GM23338 (cell line): ENCODE measurements around the gene VSTM2B.

Experiments used
- CREB1 ChIP-seq: fragments of 250-450 bp; sonication (Bioruptor Pico); IDR thresholded peaks from 2 replicates; pipeline ENCODE4 v1.5.0; 2020; ENCODE audit warnings: low read depth, mild to moderate bottlenecking, moderate library complexity
- EZH2 ChIP-seq: fragments of 200-600 bp; sonication (generic); IDR thresholded peaks from one replicate; pipeline ENCODE4 v1.8.0; 2017; ENCODE audit warnings: antibody characterized with exemption, mild to moderate bottlenecking, low read depth; ENCODE audit not compliant: unreplicated experiment
- EZH2phosphoT487 ChIP-seq: fragments of 200-600 bp; sonication (generic); IDR thresholded peaks from one replicate; pipeline ENCODE4 v1.8.1; 2018; ENCODE audit warnings: antibody characterized with exemption; ENCODE audit not compliant: unreplicated experiment
- JUNB ChIP-seq: IDR thresholded peaks from one replicate; pipeline ENCODE4 v1.6.1; 2016; ENCODE audit warnings: antibody characterized with exemption; ENCODE audit not compliant: unreplicated experiment
- NANOG ChIP-seq: IDR thresholded peaks from 2 replicates; pipeline ENCODE4 v1.6.1; 2016; ENCODE audit warnings: antibody characterized with exemption, borderline replicate concordance
- POLR2AphosphoS5 ChIP-seq: IDR thresholded peaks from 2 replicates; pipeline ENCODE4 v1.6.1; 2016; ENCODE audit warnings: antibody characterized with exemption, low read depth
- STAT1 ChIP-seq: IDR thresholded peaks from one replicate; pipeline ENCODE4 v1.6.1; 2016; ENCODE audit warnings: antibody characterized with exemption; ENCODE audit not compliant: unreplicated experiment
- ZNF114 ChIP-seq: fragments of 250-450 bp; sonication (Bioruptor Pico); IDR thresholded peaks from 2 replicates; pipeline ENCODE4 v1.5.0; 2020; ENCODE audit warnings: mild to moderate bottlenecking, moderate library complexity
- ZNF331 ChIP-seq: fragments of 250-450 bp; sonication (Bioruptor Pico); IDR thresholded peaks from 2 replicates; pipeline ENCODE4 v1.5.0; 2020; ENCODE audit warnings: low read depth, mild to moderate bottlenecking, moderate library complexity
- TF ChIP-seq, protein P1 (sequence below), 2 experiments: fragments of 200-600 bp in 1 of 2; sonication (generic) in 1 of 2; conservative IDR thresholded peaks; 2 replicates each; pipeline versions ENCODE4 v1.5.1 to v1.6.1; 2016 to 2017; ENCODE audit warnings: antibody characterized with exemption in 2 of 2, low read depth in 2 of 2, mild to moderate bottlenecking in 2 of 2, moderate library complexity in 1 of 2
- TF ChIP-seq, protein P2 (sequence below): IDR thresholded peaks from one replicate; pipeline ENCODE4 v1.6.1; 2018; ENCODE audit warnings: antibody characterized with exemption; ENCODE audit not compliant: unreplicated experiment
- TF ChIP-seq, protein P3 (sequence below): fragments of 250-450 bp; sonication (Bioruptor Pico); IDR thresholded peaks from 2 replicates; pipeline ENCODE4 v1.5.0; 2020; ENCODE audit warnings: mild to moderate bottlenecking, moderate library complexity
- TF ChIP-seq, protein P4 (sequence below): IDR thresholded peaks from 2 replicates; pipeline ENCODE4 v1.6.1; 2016; ENCODE audit warnings: antibody characterized with exemption

DNA sequence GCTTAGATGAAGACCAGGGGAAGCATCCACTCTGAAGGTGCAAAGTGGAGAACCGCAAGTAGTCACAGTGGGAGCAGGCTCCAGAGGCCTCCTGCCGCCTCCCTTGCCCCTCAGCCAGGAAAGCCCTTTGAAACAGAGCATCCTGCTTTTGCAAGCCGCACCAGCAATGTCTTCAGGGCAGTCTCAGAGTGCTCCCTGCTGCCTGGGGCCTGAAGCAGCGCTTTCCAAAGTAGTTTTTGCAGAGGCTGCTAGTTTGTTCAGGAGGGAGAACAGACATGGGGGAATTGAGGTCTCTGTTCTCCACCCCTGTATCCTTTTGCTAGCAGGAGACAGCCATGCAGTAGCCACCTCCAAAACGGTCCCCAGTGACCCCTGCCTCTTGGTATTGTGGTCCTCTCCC, 64.5 kb downstream of the VSTM2B start:
- TF ChIP-seq, protein P1, sequence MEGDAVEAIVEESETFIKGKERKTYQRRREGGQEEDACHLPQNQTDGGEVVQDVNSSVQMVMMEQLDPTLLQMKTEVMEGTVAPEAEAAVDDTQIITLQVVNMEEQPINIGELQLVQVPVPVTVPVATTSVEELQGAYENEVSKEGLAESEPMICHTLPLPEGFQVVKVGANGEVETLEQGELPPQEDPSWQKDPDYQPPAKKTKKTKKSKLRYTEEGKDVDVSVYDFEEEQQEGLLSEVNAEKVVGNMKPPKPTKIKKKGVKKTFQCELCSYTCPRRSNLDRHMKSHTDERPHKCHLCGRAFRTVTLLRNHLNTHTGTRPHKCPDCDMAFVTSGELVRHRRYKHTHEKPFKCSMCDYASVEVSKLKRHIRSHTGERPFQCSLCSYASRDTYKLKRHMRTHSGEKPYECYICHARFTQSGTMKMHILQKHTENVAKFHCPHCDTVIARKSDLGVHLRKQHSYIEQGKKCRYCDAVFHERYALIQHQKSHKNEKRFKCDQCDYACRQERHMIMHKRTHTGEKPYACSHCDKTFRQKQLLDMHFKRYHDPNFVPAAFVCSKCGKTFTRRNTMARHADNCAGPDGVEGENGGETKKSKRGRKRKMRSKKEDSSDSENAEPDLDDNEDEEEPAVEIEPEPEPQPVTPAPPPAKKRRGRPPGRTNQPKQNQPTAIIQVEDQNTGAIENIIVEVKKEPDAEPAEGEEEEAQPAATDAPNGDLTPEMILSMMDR (conservative IDR thresholded peaks at IDR 0.05; ENCODE audit: low read depth in 2 of 2): peak; percentile 32 to 61
- TF ChIP-seq, protein P2, sequence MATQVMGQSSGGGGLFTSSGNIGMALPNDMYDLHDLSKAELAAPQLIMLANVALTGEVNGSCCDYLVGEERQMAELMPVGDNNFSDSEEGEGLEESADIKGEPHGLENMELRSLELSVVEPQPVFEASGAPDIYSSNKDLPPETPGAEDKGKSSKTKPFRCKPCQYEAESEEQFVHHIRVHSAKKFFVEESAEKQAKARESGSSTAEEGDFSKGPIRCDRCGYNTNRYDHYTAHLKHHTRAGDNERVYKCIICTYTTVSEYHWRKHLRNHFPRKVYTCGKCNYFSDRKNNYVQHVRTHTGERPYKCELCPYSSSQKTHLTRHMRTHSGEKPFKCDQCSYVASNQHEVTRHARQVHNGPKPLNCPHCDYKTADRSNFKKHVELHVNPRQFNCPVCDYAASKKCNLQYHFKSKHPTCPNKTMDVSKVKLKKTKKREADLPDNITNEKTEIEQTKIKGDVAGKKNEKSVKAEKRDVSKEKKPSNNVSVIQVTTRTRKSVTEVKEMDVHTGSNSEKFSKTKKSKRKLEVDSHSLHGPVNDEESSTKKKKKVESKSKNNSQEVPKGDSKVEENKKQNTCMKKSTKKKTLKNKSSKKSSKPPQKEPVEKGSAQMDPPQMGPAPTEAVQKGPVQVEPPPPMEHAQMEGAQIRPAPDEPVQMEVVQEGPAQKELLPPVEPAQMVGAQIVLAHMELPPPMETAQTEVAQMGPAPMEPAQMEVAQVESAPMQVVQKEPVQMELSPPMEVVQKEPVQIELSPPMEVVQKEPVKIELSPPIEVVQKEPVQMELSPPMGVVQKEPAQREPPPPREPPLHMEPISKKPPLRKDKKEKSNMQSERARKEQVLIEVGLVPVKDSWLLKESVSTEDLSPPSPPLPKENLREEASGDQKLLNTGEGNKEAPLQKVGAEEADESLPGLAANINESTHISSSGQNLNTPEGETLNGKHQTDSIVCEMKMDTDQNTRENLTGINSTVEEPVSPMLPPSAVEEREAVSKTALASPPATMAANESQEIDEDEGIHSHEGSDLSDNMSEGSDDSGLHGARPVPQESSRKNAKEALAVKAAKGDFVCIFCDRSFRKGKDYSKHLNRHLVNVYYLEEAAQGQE: no peak
- TF ChIP-seq ZNF331 (CRISPR knock-in tag) (no peak), EZH2 (no peak), STAT1 (no peak), CREB1 (CRISPR knock-in tag) (no peak), POLR2AphosphoS5 (no peak), EZH2phosphoT487 (no peak), NANOG (no peak), JUNB (no peak), ZNF114 (CRISPR knock-in tag) (no peak)
- TF ChIP-seq, protein P3, sequence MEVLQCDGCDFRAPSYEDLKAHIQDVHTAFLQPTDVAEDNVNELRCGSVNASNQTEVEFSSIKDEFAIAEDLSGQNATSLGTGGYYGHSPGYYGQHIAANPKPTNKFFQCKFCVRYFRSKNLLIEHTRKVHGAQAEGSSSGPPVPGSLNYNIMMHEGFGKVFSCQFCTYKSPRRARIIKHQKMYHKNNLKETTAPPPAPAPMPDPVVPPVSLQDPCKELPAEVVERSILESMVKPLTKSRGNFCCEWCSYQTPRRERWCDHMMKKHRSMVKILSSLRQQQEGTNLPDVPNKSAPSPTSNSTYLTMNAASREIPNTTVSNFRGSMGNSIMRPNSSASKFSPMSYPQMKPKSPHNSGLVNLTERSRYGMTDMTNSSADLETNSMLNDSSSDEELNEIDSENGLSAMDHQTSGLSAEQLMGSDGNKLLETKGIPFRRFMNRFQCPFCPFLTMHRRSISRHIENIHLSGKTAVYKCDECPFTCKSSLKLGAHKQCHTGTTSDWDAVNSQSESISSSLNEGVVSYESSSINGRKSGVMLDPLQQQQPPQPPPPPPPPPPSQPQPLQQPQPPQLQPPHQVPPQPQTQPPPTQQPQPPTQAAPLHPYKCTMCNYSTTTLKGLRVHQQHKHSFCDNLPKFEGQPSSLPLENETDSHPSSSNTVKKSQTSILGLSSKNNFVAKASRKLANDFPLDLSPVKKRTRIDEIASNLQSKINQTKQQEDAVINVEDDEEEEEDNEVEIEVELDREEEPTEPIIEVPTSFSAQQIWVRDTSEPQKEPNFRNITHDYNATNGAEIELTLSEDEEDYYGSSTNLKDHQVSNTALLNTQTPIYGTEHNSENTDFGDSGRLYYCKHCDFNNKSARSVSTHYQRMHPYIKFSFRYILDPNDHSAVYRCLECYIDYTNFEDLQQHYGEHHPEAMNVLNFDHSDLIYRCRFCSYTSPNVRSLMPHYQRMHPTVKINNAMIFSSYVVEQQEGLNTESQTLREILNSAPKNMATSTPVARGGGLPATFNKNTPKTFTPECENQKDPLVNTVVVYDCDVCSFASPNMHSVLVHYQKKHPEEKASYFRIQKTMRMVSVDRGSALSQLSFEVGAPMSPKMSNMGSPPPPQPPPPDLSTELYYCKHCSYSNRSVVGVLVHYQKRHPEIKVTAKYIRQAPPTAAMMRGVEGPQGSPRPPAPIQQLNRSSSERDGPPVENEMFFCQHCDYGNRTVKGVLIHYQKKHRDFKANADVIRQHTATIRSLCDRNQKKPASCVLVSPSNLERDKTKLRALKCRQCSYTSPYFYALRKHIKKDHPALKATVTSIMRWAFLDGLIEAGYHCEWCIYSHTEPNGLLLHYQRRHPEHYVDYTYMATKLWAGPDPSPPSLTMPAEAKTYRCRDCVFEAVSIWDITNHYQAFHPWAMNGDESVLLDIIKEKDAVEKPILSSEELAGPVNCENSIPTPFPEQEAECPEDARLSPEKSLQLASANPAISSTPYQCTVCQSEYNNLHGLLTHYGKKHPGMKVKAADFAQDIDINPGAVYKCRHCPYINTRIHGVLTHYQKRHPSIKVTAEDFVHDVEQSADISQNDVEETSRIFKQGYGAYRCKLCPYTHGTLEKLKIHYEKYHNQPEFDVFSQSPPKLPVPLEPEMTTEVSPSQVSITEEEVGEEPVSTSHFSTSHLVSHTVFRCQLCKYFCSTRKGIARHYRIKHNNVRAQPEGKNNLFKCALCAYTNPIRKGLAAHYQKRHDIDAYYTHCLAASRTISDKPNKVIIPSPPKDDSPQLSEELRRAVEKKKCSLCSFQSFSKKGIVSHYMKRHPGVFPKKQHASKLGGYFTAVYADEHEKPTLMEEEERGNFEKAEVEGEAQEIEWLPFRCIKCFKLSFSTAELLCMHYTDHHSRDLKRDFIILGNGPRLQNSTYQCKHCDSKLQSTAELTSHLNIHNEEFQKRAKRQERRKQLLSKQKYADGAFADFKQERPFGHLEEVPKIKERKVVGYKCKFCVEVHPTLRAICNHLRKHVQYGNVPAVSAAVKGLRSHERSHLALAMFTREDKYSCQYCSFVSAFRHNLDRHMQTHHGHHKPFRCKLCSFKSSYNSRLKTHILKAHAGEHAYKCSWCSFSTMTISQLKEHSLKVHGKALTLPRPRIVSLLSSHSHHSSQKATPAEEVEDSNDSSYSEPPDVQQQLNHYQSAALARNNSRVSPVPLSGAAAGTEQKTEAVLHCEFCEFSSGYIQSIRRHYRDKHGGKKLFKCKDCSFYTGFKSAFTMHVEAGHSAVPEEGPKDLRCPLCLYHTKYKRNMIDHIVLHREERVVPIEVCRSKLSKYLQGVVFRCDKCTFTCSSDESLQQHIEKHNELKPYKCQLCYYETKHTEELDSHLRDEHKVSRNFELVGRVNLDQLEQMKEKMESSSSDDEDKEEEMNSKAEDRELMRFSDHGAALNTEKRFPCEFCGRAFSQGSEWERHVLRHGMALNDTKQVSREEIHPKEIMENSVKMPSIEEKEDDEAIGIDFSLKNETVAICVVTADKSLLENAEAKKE (CRISPR knock-in tag): no peak
- TF ChIP-seq, protein P4, sequence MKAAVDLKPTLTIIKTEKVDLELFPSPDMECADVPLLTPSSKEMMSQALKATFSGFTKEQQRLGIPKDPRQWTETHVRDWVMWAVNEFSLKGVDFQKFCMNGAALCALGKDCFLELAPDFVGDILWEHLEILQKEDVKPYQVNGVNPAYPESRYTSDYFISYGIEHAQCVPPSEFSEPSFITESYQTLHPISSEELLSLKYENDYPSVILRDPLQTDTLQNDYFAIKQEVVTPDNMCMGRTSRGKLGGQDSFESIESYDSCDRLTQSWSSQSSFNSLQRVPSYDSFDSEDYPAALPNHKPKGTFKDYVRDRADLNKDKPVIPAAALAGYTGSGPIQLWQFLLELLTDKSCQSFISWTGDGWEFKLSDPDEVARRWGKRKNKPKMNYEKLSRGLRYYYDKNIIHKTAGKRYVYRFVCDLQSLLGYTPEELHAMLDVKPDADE: no peak
